Adrenal gland (tissue), 5 donors: Measurements from ENCODE around the gene RASEF.

Source experiments
- POLR2A ChIP-seq, 2 donors: fragments of 450-650 bp; IDR thresholded peaks; one replicate each; pipeline ENCODE4 v1.6.1; 2017; ENCODE audit warnings: antibody characterized with exemption in 2 of 2, mild to moderate bottlenecking in 2 of 2, moderate library complexity in 1 of 2
- TF ChIP-seq, protein P1 (sequence below), 6 experiments: fragments of 450-650 bp in 4 of 6; fragments of 200-600 bp in 2 of 6; sonication (generic) in 1 of 6; IDR thresholded peaks; 1 replicate in 5 of 6; 2 replicates in 1 of 6; pipeline versions ENCODE4 v1.5.1 to v1.8.0; 2016 to 2021; ENCODE audit warnings: antibody characterized with exemption in 6 of 6, mild to moderate bottlenecking in 2 of 6, moderate library complexity in 1 of 6
- donor health status: DM: no; HTN: no; CAD: no.

DNA sequence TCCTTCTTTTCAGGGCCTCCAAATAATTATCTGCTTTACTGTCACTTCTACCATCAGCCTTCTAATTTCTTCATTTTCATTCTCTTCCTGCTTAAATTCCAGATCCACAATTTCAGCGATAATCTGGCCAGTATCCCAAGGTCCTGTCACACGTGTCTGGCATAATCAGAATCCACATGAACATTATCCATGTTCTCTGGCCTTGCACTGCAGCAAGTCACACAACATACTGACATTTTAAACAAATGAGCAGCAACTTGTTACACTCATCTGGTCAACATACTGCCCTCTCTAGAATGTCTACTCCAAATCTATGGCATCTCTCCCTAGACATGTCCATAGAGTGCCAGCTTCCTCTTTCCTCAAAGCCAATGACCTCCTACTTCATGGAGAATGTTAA lies 43.8 kb upstream of the RASEF start:
- no peak for TF ChIP-seq POLR2A (IDR thresholded peaks at IDR 0.05)
- TF ChIP-seq, protein P1, sequence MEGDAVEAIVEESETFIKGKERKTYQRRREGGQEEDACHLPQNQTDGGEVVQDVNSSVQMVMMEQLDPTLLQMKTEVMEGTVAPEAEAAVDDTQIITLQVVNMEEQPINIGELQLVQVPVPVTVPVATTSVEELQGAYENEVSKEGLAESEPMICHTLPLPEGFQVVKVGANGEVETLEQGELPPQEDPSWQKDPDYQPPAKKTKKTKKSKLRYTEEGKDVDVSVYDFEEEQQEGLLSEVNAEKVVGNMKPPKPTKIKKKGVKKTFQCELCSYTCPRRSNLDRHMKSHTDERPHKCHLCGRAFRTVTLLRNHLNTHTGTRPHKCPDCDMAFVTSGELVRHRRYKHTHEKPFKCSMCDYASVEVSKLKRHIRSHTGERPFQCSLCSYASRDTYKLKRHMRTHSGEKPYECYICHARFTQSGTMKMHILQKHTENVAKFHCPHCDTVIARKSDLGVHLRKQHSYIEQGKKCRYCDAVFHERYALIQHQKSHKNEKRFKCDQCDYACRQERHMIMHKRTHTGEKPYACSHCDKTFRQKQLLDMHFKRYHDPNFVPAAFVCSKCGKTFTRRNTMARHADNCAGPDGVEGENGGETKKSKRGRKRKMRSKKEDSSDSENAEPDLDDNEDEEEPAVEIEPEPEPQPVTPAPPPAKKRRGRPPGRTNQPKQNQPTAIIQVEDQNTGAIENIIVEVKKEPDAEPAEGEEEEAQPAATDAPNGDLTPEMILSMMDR (IDR thresholded peaks at IDR 0.05), result no peak
